HEK293 (cell line): ENCODE measurements around the gene LGSN.
"Not testable (repeated sequence)": the region's sequence is repeated elsewhere in the genome, so short reads cannot be mapped to it uniquely, and the experiment has no call there.

ENCODE experiments used
- CTCF ChIA-PET: fragments of 350-600 bp; formaldehyde crosslinking; extraction: SDS; loops from one replicate; lab custom pipeline; 2021; ENCODE audit warnings: antibody characterized with exemption; lab: Yijun Ruan, JAX
- POLR2A ChIA-PET: fragments of 300-600 bp; formaldehyde crosslinking; extraction: SDS; loops from one replicate; lab custom pipeline; 2020; ENCODE audit warnings: antibody characterized with exemption, inconsistent platforms; lab: Yijun Ruan, JAX
- H3K27ac ChIP-seq: fragments of 200-500 bp; sonication (Bioruptor generic); 2 replicates; pipeline ENCODE4 v1.5.1; 2014; ENCODE audit warnings: low read depth, low read length, control low read depth, inconsistent platforms; ENCODE audit errors: extremely low read depth
- H3K36me3 ChIP-seq, 2 experiments: fragments of 200-500 bp in 1 of 2; sonication (Bioruptor generic) in 1 of 2; 1 replicate in 1 of 2; 2 replicates in 1 of 2; pipeline ENCODE4 v1.5.1; 2014 to 2017; ENCODE audit warnings: inconsistent platforms in 2 of 2, low read length in 2 of 2; ENCODE audit not compliant: control insufficient read depth in 2 of 2, insufficient read depth in 1 of 2
- H3K4me1 ChIP-seq: fragments of 200-500 bp; sonication (Bioruptor generic); 2 replicates; pipeline ENCODE4 v1.5.1; 2014; ENCODE audit warnings: mild to moderate bottlenecking, low read length, inconsistent platforms; ENCODE audit not compliant: control insufficient read depth, insufficient read depth
- H3K4me3 ChIP-seq: 2 replicates; pipeline ENCODE4 v1.5.1; 2011; ENCODE audit warnings: low read depth, mild to moderate bottlenecking, control low read depth, low read length, moderate library complexity
- H3K9me3 ChIP-seq: fragments of 200-500 bp; sonication (Bioruptor generic); 2 replicates; pipeline ENCODE4 v1.5.1; 2014; ENCODE audit warnings: low read depth, low read length, inconsistent platforms; ENCODE audit not compliant: control insufficient read depth, insufficient read depth
- BCL6B ChIP-seq: fragments of 450-650 bp; formaldehyde crosslinking; IDR thresholded peaks from 2 replicates; pipeline ENCODE4 v1.5.1; 2017; ENCODE audit warnings: missing biosample characterization, missing genetic modification characterization
- OVOL3 ChIP-seq: fragments of 450-650 bp; formaldehyde crosslinking; IDR thresholded peaks from 2 replicates; pipeline ENCODE4 v1.5.1; 2016; ENCODE audit warnings: missing biosample characterization, missing genetic modification characterization
- PRDM2 ChIP-seq: fragments of 450-650 bp; formaldehyde crosslinking; IDR thresholded peaks from 2 replicates; pipeline ENCODE4 v1.5.1; 2016; ENCODE audit warnings: missing biosample characterization, missing genetic modification characterization, borderline replicate concordance
- YY2 ChIP-seq: fragments of 450-650 bp; formaldehyde crosslinking; IDR thresholded peaks from 2 replicates; pipeline ENCODE4 v1.5.1; 2016; ENCODE audit warnings: missing biosample characterization, missing genetic modification characterization
- ZBTB6 ChIP-seq: fragments of 450-650 bp; formaldehyde crosslinking; IDR thresholded peaks from 2 replicates; pipeline ENCODE4 v1.5.1; 2017; ENCODE audit warnings: missing biosample characterization, missing genetic modification characterization
- ZNF155 ChIP-seq: fragments of 450-650 bp; formaldehyde crosslinking; IDR thresholded peaks from 2 replicates; pipeline ENCODE4 v1.5.1; 2016; ENCODE audit warnings: missing biosample characterization, missing genetic modification characterization
- ZNF157 ChIP-seq: fragments of 450-650 bp; formaldehyde crosslinking; IDR thresholded peaks from 2 replicates; pipeline ENCODE4 v1.5.1; 2016; ENCODE audit warnings: missing biosample characterization, missing genetic modification characterization
- ZNF26 ChIP-seq: fragments of 450-650 bp; formaldehyde crosslinking; IDR thresholded peaks from 2 replicates; pipeline ENCODE4 v1.5.1; 2016; ENCODE audit warnings: missing biosample characterization, missing genetic modification characterization
- ZNF354C ChIP-seq: fragments of 450-650 bp; formaldehyde crosslinking; IDR thresholded peaks from 2 replicates; pipeline ENCODE4 v1.5.1; 2016; ENCODE audit warnings: missing biosample characterization, missing genetic modification characterization, low read depth, borderline replicate concordance
- ZNF37A ChIP-seq: fragments of 450-650 bp; IDR thresholded peaks from 2 replicates; pipeline ENCODE4 v1.5.1; 2018; ENCODE audit warnings: missing biosample characterization, missing genetic modification characterization
- ZNF423 ChIP-seq: fragments of 450-650 bp; formaldehyde crosslinking; IDR thresholded peaks from 2 replicates; pipeline ENCODE4 v1.5.1; 2016; ENCODE audit warnings: missing biosample characterization, missing genetic modification characterization
- ZNF654 ChIP-seq: fragments of 450-650 bp; formaldehyde crosslinking; IDR thresholded peaks from 2 replicates; pipeline ENCODE4 v1.5.1; 2016; ENCODE audit warnings: low read depth, missing biosample characterization, missing genetic modification characterization
- ZNF664 ChIP-seq: fragments of 450-650 bp; formaldehyde crosslinking; IDR thresholded peaks from 2 replicates; pipeline ENCODE4 v1.5.1; 2016; ENCODE audit warnings: missing biosample characterization, missing genetic modification characterization
- ZNF747 ChIP-seq: fragments of 450-650 bp; formaldehyde crosslinking; IDR thresholded peaks from 2 replicates; pipeline ENCODE4 v1.5.1; 2016; ENCODE audit warnings: missing biosample characterization, missing genetic modification characterization
- ZNF792 ChIP-seq: fragments of 450-650 bp; formaldehyde crosslinking; IDR thresholded peaks from 2 replicates; pipeline ENCODE4 v1.5.1; 2016; ENCODE audit warnings: missing biosample characterization, missing genetic modification characterization
- ZNF830 ChIP-seq: fragments of 450-650 bp; IDR thresholded peaks from 2 replicates; pipeline ENCODE4 v1.5.0; 2018; ENCODE audit warnings: missing biosample characterization, missing genetic modification characterization, low read depth, mild to moderate bottlenecking, moderate library complexity
- ZNF837 ChIP-seq: fragments of 450-650 bp; formaldehyde crosslinking; IDR thresholded peaks from 2 replicates; pipeline ENCODE4 v1.5.1; 2016; ENCODE audit warnings: missing biosample characterization, missing genetic modification characterization

Gene LGSN

GRCh38 chr6:63275953-63276352, 43.8 kb downstream of the LGSN start:
- POLR2A ChIA-PET, result no interaction called here

GRCh38 chr6:63274795-63275430, 44.9 kb downstream of the LGSN start:
- POLR2A ChIA-PET, H3K4me3 ChIP-seq, H3K4me1 ChIP-seq, H3K36me3 ChIP-seq, H3K9me3 ChIP-seq, H3K27ac ChIP-seq: not testable (repeated sequence)
- CTCF ChIA-PET, result interaction anchor here (0.9 to 2.2 kb wide), 2 partner anchors 209 to 490 kb away, joined by 3 to 8 read pairs; no protein-coding TSS in a partner anchor

More at GRCh38 chr6:63275953-63276352, 43.8 kb downstream of the LGSN start:
- H3K9me3 ChIP-seq, result no peaks in the 10 kb centered on the region
- TF ChIP-seq ZNF664 (tag by site-specific recombination) (no peak), YY2 (no peak), ZNF26 (tag by site-specific recombination) (no peak)
- TF ChIP-seq, all 188 proteins: peak for 0
- no peak overlapping the region for H3K27ac ChIP-seq
- H3K4me3 ChIP-seq, result no peak overlapping the region
- CTCF ChIA-PET, result interaction anchor here (0.7 to 1.2 kb wide), 5 partner anchors 13 to 1260 kb away, joined by 3 to 5 read pairs (median 3); no protein-coding TSS in a partner anchor
- no peaks in the 10 kb centered on the region for H3K36me3 ChIP-seq
- H3K4me1 ChIP-seq, result no peaks in the 10 kb centered on the region

DNA sequence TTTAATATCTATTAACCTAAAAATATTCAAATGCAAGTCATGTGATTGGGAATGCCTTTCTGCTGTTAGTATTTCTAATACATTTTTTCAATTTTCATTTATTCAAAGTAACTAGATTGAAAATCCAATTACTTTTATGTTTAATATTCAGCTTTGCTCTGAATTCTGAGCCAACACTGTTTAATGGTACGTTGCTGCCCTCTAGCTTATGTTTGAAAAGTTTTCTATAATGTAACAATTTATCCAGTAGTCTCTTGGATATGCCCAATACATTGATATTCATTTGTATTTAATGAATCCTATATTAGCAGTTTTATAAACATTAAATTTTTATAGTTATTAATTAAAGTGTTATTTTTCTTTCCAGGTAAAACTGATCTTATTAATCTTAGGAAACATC, 47.4 kb downstream of the LGSN start:
- no peak overlapping the region for H3K4me3 ChIP-seq
- TF ChIP-seq ZNF423 (tag by site-specific recombination) (no peak), ZNF654 (tag by site-specific recombination) (peak; percentile 44)
- no peaks in the 10 kb centered on the region for H3K4me1 ChIP-seq
- CTCF ChIA-PET, result interaction anchor here (0.6 to 2.1 kb wide), 37 partner anchors 8 to 1125 kb away, joined by 3 to 16 read pairs (median 3); no protein-coding TSS in a partner anchor
- POLR2A ChIA-PET, result interaction anchor here (0.6 kb wide), 1 partner anchor 49 kb away, joined by 3 read pairs; no protein-coding TSS in a partner anchor
- no peaks in the 10 kb centered on the region for H3K36me3 ChIP-seq
- H3K9me3 ChIP-seq, result no peaks in the 10 kb centered on the region
- H3K27ac ChIP-seq, result no peak overlapping the region

DNA sequence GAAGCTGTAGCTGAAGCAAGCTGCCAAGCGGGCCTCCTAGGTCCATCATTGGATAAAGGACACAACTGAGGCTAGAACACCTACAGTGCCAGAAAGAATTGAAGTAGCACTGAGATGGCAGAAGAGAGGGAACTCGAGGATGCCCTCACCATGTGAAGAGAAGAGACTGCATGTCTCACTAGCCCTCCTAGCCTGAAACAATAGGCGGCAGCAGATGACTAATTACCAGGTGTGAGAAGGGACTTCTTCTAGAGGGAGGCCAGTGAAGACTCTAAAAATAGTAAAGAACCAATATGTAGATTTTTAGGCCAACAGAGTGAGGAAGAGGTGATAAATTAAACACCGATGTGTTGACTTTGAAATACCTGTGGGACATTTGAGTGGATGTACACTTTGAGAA, 50.3 kb downstream of the LGSN start:
- Histone ChIP-seq H3K36me3 (no peaks in the 10 kb centered on the region), H3K9me3 (no peaks in the 10 kb centered on the region), H3K4me1 (no peaks in the 10 kb centered on the region), H3K4me3 (no peak overlapping the region), H3K27ac (no peak overlapping the region)
- ChIA-PET CTCF (interaction anchor here (1.9 kb wide), 1 partner anchor 69 kb away, joined by 4 read pairs; no protein-coding TSS in a partner anchor), POLR2A (no interaction called here)
- no peak for TF ChIP-seq ZNF747 (tag by site-specific recombination)
- TF ChIP-seq ZBTB6 (tag by site-specific recombination), result no peak
- TF ChIP-seq OVOL3 (tag by site-specific recombination), result no peak
- no peak for TF ChIP-seq ZNF423 (tag by site-specific recombination)
- TF ChIP-seq PRDM2, result no peak
- TF ChIP-seq ZNF155 (tag by site-specific recombination), result no peak
- no peak for TF ChIP-seq BCL6B (tag by site-specific recombination)
- TF ChIP-seq ZNF837 (tag by site-specific recombination), result no peak
- no peak for TF ChIP-seq ZNF157 (tag by site-specific recombination)
- no peak for TF ChIP-seq ZNF830 (tag by site-specific recombination)
- TF ChIP-seq ZNF792 (tag by site-specific recombination), result no peak
- TF ChIP-seq ZNF354C, result no peak
- no peak for TF ChIP-seq ZNF37A (tag by site-specific recombination)
